ENCODE measurements around the gene SLC41A3.

Gene SLC41A3

GRCh38 chr3:126126286-126126685, 42.4 kb upstream of the SLC41A3 start:
- TF ChIP-seq POLR2A (IDR thresholded peaks at IDR 0.05; ENCODE audit: low read length) (no peak), GATA1 (IDR thresholded peaks at IDR 0.05; ENCODE audit: low read depth, low read length) (no peak)
- DNase-seq, result no peak

DNA sequence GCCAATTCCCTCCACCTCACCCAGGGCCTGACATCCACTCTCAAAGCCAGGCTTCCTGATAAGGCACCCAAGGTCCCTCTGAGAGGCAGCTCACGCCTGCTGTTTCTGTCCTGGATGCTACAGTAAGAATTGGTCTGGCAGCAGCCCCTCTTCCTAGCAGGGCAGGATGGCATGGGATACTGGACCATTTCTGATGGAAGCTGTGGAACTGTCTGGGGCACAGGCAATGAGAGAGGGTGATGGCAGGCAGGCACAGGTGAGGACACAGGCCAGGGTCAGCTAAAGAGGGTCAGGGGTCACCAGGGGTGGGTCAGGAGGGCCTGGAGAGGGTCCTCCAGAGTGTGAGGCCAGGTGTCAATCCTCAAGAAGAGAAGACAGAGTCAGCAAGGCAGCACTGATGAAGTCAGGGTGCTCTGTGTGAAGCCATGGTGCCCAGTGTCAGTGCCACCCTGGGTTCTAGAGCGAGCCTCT, 41.9 kb upstream of the SLC41A3 start:
- TF ChIP-seq GATA1 (IDR thresholded peaks at IDR 0.05; ENCODE audit: low read depth, low read length), result no peak
- no peak for TF ChIP-seq POLR2A (IDR thresholded peaks at IDR 0.05; ENCODE audit: low read length)

GRCh38 chr3:126125341-126125740, 41.4 kb upstream of the SLC41A3 start:
- TF ChIP-seq POLR2A (IDR thresholded peaks at IDR 0.05; ENCODE audit: low read length) (no peak), GATA1 (IDR thresholded peaks at IDR 0.05; ENCODE audit: low read depth, low read length) (no peak)
- no peak for DNase-seq

More for the DNA sequence above, 41.9 kb upstream of the SLC41A3 start:
- DNase-seq, result no peak

DNA sequence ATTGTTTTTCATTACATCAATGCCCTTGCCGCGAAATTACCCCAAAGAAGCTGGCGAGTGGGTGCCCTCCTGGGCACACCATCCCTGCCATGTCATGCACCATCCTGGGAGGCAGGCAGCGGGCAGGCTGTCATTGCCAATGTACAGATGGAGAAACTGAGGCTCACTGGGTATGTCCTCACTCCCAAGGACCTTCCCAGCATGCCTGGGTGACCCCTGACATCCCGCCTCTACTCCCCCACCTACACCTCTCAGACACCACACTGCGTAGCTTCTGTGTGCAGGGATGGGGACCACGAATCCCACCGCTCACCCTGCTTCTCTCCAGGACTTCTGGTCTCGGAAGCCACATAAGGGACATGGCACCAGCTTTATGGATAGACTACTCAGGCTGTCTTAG, 41.0 kb upstream of the SLC41A3 start:
- no peak for DNase-seq
- no peak for TF ChIP-seq POLR2A (IDR thresholded peaks at IDR 0.05; ENCODE audit: low read length)
- no peak for TF ChIP-seq GATA1 (IDR thresholded peaks at IDR 0.05; ENCODE audit: low read depth, low read length)

- TF ChIP-seq GATA1 (IDR thresholded peaks at IDR 0.05; ENCODE audit: low read depth, low read length) (no peak), POLR2A (IDR thresholded peaks at IDR 0.05; ENCODE audit: low read length) (no peak)
- DNase-seq, result no peak
Observed at GRCh38 chr3:126124148-126124868, 40.4 kb upstream of the SLC41A3 start.

DNA sequence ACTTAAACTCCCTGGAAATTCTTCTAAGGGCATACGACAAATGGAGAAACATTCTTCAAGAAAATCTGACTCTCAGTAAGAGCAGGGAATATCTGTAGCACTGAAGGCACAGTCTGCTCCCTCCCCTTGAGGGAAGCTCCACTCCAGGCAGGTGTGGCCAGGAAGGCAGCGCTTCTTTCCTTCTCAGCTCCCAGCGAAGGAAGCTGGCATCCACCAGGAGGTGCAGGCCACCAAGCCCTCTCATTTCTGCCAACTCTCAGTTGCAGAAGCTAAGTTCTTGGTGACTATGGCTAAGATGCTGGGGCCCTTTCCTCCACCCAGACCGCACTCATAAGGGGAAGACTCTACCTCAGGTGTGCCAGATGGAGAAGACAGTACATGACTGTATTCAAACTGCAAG, 37.7 kb upstream of the SLC41A3 start:
- TF ChIP-seq POLR2A (IDR thresholded peaks at IDR 0.05; ENCODE audit: low read length) (no peak), GATA1 (IDR thresholded peaks at IDR 0.05; ENCODE audit: low read depth, low read length) (no peak)

GRCh38 chr3:126121074-126121473, 37.1 kb upstream of the SLC41A3 start:
- DNase-seq, result no peak

More for the DNA sequence above, 37.7 kb upstream of the SLC41A3 start:
- DNase-seq, result no peak

DNA sequence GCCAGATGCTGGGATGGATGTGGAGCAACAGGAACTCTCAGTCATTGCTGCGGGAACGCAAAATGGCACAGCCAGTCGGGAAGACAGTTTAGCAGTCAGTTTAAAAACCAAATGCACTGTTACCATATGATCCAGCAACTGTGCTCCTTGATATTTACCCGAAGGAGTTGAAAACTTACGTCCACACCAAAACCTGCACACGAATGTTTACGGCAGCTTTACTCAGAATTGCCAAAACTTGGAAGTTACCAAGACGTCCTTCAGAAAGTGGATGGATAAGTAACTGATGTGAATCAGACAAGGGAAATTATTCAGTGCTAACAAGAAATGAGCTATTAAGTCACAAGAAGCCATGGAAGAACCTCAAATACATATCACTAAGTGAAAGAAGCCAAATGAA, 36.1 kb upstream of the SLC41A3 start:
- TF ChIP-seq POLR2A (IDR thresholded peaks at IDR 0.05; ENCODE audit: low read length), result no peak
- TF ChIP-seq GATA1 (IDR thresholded peaks at IDR 0.05; ENCODE audit: low read depth, low read length), result no peak
- no peak for DNase-seq

More at GRCh38 chr3:126121074-126121473, 37.1 kb upstream of the SLC41A3 start:
- no peak for TF ChIP-seq GATA1 (IDR thresholded peaks at IDR 0.05; ENCODE audit: low read depth, low read length)
- no peak for TF ChIP-seq POLR2A (IDR thresholded peaks at IDR 0.05; ENCODE audit: low read length)

DNA sequence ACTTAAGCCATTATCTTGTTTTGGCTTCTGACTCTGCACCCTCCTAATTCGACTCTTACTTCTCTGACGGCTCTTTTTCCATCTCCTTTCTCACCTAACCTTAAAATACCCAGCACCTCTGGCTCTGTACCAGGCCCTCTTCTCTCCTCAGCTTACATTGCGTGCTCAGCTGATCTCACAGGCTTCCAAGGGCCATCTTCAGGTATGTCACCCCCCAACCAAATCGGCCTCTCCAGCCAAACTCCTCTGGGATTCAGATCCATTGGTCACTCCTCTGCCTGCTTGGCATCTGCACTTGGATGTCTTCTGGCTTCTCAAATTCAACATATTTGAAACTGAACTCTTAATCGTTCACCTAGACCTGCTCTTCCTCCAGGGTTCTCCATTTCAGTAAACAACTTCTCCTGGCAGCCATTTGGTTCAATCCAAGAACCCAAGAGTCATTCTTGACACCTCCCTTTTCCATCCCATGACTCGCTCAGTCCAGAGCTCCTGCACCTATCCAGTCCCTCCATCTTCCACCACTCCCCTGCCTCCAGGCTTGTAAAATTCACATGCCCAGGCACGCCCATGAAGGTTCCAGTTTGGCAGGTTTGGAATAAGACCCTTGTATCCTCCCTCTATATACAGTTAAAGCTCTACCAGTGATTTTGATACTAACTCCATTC, 35.2 kb upstream of the SLC41A3 start:
- TF ChIP-seq POLR2A (IDR thresholded peaks at IDR 0.05; ENCODE audit: low read length) (no peak), GATA1 (IDR thresholded peaks at IDR 0.05; ENCODE audit: low read depth, low read length) (no peak)
- DNase-seq, result no peak

DNA sequence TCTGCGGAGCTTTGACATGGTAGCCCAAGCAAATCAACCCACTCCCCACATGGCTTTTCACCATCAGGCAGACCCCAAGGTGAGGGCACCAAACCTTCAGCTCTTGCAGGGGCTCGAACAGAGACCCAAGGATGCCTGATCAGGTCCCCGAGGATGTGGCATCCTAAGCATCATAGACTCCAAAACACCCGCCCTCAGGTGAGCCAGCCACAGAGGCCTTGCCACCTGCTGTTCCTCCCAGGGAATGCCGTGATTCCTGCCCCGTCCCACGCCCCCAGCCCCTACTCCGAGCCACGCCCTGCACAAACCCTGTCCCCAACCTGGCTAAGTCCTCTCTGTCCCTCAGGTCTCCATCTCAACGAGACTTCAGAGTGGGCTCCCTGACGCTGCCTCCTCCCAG, 34.7 kb upstream of the SLC41A3 start:
- TF ChIP-seq GATA1 (IDR thresholded peaks at IDR 0.05; ENCODE audit: low read depth, low read length), result no peak
- TF ChIP-seq POLR2A (IDR thresholded peaks at IDR 0.05; ENCODE audit: low read length), result no peak
- no peak for DNase-seq

DNA sequence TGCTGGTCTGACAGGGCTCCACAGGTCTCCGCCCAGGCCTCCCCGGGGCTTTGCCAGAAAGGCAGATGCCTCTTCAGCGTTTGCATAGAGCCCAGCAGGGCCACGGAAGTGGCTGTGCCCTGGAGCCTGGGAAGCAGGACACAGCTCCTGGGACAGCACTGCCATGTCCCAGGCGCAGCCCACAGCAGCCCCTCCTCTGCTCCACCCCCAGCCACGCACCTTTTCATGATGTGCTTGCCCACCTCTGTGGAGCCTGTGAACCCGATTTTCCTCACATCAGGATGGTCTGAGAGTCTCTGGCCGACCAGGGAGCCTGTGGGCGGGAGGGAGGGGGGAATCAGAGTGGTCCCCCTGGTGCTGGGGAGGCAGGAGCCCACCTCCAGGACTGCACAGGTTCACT, 33.9 kb upstream of the SLC41A3 start:
- TF ChIP-seq POLR2A (IDR thresholded peaks at IDR 0.05; ENCODE audit: low read length) (no peak), GATA1 (IDR thresholded peaks at IDR 0.05; ENCODE audit: low read depth, low read length) (no peak)
- DNase-seq, result no peak

- TF ChIP-seq POLR2A (IDR thresholded peaks at IDR 0.05; ENCODE audit: low read length) (no peak), GATA1 (IDR thresholded peaks at IDR 0.05; ENCODE audit: low read depth, low read length) (no peak)
- DNase-seq, result no peak
Observed at GRCh38 chr3:126117212-126117611, 33.3 kb upstream of the SLC41A3 start.

DNA sequence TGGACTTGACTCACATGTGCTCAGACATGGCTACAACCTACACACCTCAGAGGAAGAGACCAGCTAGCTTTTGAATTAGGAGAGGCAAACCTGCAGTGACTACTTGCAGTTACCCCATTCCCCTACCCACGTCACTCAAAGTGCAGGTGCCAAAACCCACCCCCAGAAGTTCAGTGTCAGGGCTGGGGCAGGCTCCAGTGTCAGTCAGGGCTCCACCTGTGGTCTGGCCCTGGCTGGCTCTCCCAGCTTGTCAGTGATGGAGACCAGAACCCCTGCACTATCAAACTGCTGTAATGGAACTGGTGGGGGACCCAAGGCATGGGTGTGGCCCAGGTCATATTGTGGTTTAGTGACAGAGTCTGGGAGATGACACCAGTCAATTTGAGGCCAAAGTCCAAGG, 32.6 kb upstream of the SLC41A3 start:
- TF ChIP-seq GATA1 (IDR thresholded peaks at IDR 0.05; ENCODE audit: low read depth, low read length) (no peak), POLR2A (IDR thresholded peaks at IDR 0.05; ENCODE audit: low read length) (no peak)
- DNase-seq, result no peak

DNA sequence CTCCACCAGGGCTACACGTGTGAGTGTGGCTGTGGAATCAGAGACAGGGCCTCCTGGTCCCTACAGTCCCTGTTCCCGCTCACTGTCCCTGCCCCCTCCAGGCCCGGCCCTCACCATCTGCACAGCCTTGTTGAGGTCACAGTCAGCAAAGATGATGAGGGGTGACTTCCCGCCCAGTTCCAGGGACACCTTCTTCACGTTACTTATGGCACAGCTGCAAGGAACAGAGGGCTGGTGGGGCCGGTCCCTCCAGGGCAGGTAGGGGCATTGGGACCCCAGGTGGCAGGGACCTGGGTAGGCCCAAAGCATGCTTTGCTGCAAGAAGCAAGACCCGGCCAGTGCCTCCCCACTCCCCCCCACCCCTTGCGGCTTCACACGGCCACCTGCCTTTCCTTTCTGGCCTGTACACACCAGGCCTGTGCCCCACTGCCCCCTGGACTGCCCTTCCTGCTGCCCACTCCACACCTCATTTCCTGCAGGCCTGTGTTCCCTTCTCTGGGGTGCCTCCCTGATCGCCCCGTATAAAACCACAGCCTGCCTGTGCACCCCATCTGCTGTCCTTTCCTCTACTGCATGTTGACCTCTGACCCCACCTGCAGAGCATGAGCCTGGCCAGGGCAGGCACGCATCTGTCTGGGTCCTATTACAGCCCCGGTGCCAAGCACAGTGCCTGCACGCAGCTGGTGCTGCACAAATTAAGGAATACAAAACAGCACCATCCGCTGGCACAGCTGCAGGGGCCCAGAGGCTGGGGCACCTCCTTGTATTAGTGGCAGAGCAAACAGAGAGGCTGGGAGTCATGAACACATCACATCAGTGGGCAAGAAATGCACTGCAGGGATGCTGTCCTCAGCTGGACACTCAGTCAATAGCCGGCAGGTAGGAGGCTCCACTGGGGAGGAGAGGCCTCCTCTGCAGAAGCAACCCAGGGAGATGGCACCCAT, 30.8 kb upstream of the SLC41A3 start:
- no peak for DNase-seq
- TF ChIP-seq GATA1 (IDR thresholded peaks at IDR 0.05; ENCODE audit: low read depth, low read length) (no peak), POLR2A (IDR thresholded peaks at IDR 0.05; ENCODE audit: low read length) (no peak)

Data from erythroblast (primary cell).